Smooth muscle cell (in vitro differentiated cells): ENCODE results near the gene PRKG2. TPM values are rescaled to one million over a fixed set of nuclear protein-coding genes. Genes with fewer than 3 reads are reported as not detected.

Source experiments
- DNase-seq: peaks from one replicate; lab custom pipeline; 2025; ENCODE audit not compliant: unreplicated experiment; lab: John Stamatoyannopoulos, UW
- H2AFZ ChIP-seq: fragments of 200-600 bp; sonication (generic); 2 replicates; pipeline ENCODE4 v1.6.0; 2016; ENCODE audit warnings: antibody characterized with exemption, low read depth, mild to moderate bottlenecking
- H3F3A ChIP-seq: fragments of 200-600 bp; sonication (generic); 2 replicates; pipeline ENCODE4 v1.6.0; 2017; ENCODE audit warnings: antibody characterized with exemption, low read depth
- H3K27ac ChIP-seq: fragments of 200-600 bp; sonication (generic); 2 replicates; pipeline ENCODE4 v1.5.1; 2016; ENCODE audit warnings: low read depth, mild to moderate bottlenecking
- H3K27me3 ChIP-seq: fragments of 200-600 bp; sonication (generic); 2 replicates; pipeline ENCODE4 v1.6.1; 2016; ENCODE audit warnings: low read depth, mild to moderate bottlenecking
- H3K36me3 ChIP-seq: fragments of 200-600 bp; sonication (generic); 2 replicates; pipeline ENCODE4 v1.5.1; 2016; ENCODE audit warnings: low read depth
- H3K4me1 ChIP-seq: fragments of 200-600 bp; sonication (generic); 2 replicates; pipeline ENCODE4 v1.5.1; 2016; ENCODE audit warnings: low read depth
- H3K4me2 ChIP-seq: fragments of 200-600 bp; sonication (generic); 2 replicates; pipeline ENCODE4 v1.6.0; 2016; ENCODE audit warnings: mild to moderate bottlenecking
- H3K4me3 ChIP-seq: fragments of 200-600 bp; sonication (generic); 2 replicates; pipeline ENCODE4 v1.5.1; 2016; ENCODE audit warnings: mild to moderate bottlenecking
- H3K79me2 ChIP-seq: fragments of 200-600 bp; sonication (generic); 2 replicates; pipeline ENCODE4 v1.6.0; 2016; ENCODE audit warnings: low read depth, mild to moderate bottlenecking
- H3K9ac ChIP-seq: fragments of 200-600 bp; sonication (generic); 2 replicates; pipeline ENCODE4 v1.6.0; 2016; ENCODE audit warnings: low read depth
- H3K9me3 ChIP-seq: fragments of 200-600 bp; sonication (generic); replicated peaks from 2 replicates; pipeline ENCODE4 v1.5.1; 2016; ENCODE audit warnings: low read depth
- H4K20me1 ChIP-seq: fragments of 200-600 bp; sonication (generic); 2 replicates; pipeline ENCODE4 v1.6.0; 2016; ENCODE audit warnings: low read depth
- CTCF ChIP-seq: fragments of 200-600 bp; sonication (generic); IDR thresholded peaks from 2 replicates; pipeline ENCODE4 v1.5.1; 2017; ENCODE audit warnings: borderline replicate concordance, mild to moderate bottlenecking, antibody characterized with exemption; ENCODE audit not compliant: insufficient read depth, poor library complexity, severe bottlenecking
- WGBS: methylation state at CpG from one replicate; pipeline ENCODE4 v1.1.7; 2016; ENCODE audit warnings: low lambda C conversion rate; 5-methylcytosine and 5-hydroxymethylcytosine counted together
- polyA plus RNA-seq: library from polyadenylated mRNA; unstranded; fragments of >200 nt; fragmentation: Nextera tagmentation; extraction: Ambion mirVana; gene quantifications from 2 replicates; pipeline ENCODE4 v1.2.1, GENCODE V29; 2016
- total RNA-seq: library from RNA; depleted of rRNA; stranded (reverse); fragments of >200 nt; gene quantifications from 2 replicates; pipeline ENCODE4 v1.2.3, GENCODE V29; 2014

The PRKG2 gene
- total and polyA plus RNA-seq, 2 experiments from 2014 or later = 0.09 TPM; not detected in 1

- Histone ChIP-seq H3K79me2 (no peaks in the 10 kb centered on the region), H2AFZ (no peak overlapping the region), H3K4me2 (no peak overlapping the region), H3K27me3 (peaks cover 25% of the 10 kb centered on the region), H3K4me1 (no peaks in the 10 kb centered on the region), H3K9me3 (no peaks in the 10 kb centered on the region), H3K9ac (no peak overlapping the region), H3K27ac (no peak overlapping the region), H3F3A (no peaks in the 10 kb centered on the region), H4K20me1 (no peaks in the 10 kb centered on the region), H3K36me3 (no peaks in the 10 kb centered on the region), H3K4me3 (no peak overlapping the region)
- TF ChIP-seq CTCF = peak; percentile 90
- WGBS = 6% methylated on average over 6 of the region's 6 CpGs
- peak; percentile 0 for DNase-seq
Observed at GRCh38 chr4:81069706-81070331, 145.2 kb downstream of the PRKG2 start.

- no peak overlapping the region for H3K4me3 ChIP-seq
- no peaks in the 10 kb centered on the region for H3F3A ChIP-seq
- DNase-seq = no peak
- H2AFZ ChIP-seq = no peak overlapping the region
- WGBS = 68% methylated on average over 5 of the region's 5 CpGs
- no peaks in the 10 kb centered on the region for H3K79me2 ChIP-seq
- no peak overlapping the region for H3K27ac ChIP-seq
- H4K20me1 ChIP-seq = no peaks in the 10 kb centered on the region
- no peak overlapping the region for H3K9ac ChIP-seq
- H3K27me3 ChIP-seq = peaks cover 29% of the 10 kb centered on the region
- H3K4me2 ChIP-seq = no peak overlapping the region
- H3K4me1 ChIP-seq = no peaks in the 10 kb centered on the region
- no peak for TF ChIP-seq CTCF
- no peaks in the 10 kb centered on the region for H3K9me3 ChIP-seq
- no peaks in the 10 kb centered on the region for H3K36me3 ChIP-seq
Observed at GRCh38 chr4:81065446-81065845, 149.6 kb downstream of the PRKG2 start.

GRCh38 chr4:81062001-81062400 lies 153.0 kb downstream of the PRKG2 start:
- 40% methylated on average over 1 of the region's 1 CpG for WGBS
- H3K4me1 ChIP-seq = no peaks in the 10 kb centered on the region

More at GRCh38 chr4:81062001-81062400, 153.0 kb downstream of the PRKG2 start:
- no peak overlapping the region for H3K9ac ChIP-seq
- H3K4me2 ChIP-seq = no peak overlapping the region
- no peak overlapping the region for H3K4me3 ChIP-seq
- peaks cover 29% of the 10 kb centered on the region for H3K27me3 ChIP-seq
- H3K27ac ChIP-seq = no peak overlapping the region
- DNase-seq = no peak
- no peak for TF ChIP-seq CTCF
- H4K20me1 ChIP-seq = no peaks in the 10 kb centered on the region
- H3K9me3 ChIP-seq = no peaks in the 10 kb centered on the region
- no peak overlapping the region for H2AFZ ChIP-seq
- H3K79me2 ChIP-seq = no peaks in the 10 kb centered on the region
- H3K36me3 ChIP-seq = no peaks in the 10 kb centered on the region
- H3F3A ChIP-seq = no peaks in the 10 kb centered on the region
